Common myeloid progenitor, CD34-positive (primary cell): ENCODE measurements around the gene C11orf42.
A peak's percentile ranks its signal among the peaks of the same experiment; 100 is the strongest.
"Not testable (repeated sequence)": the region's sequence is repeated elsewhere in the genome, so short reads cannot be mapped to it uniquely, and the experiment has no call there.

Source experiments
- CTCF ChIA-PET: fragments of 350-600 bp; sonication (Branson Sonifier 250); formaldehyde crosslinking; loops from one replicate; lab custom pipeline; 2021; ENCODE audit warnings: antibody characterized with exemption; lab: Charles Lee
- POLR2A ChIA-PET: fragments of 350-600 bp; sonication (Branson Sonifier 250); formaldehyde crosslinking; loops from one replicate; lab custom pipeline; 2021; ENCODE audit warnings: antibody characterized with exemption; lab: Charles Lee
- DNase-seq, 3 donors: peaks; one replicate each; pipeline versions ENCODE4 v3.0.0 to v3.0.0-alpha.2; 2013
- H3K27ac ChIP-seq, 2 experiments: 1 replicate in 1 of 2; 2 replicates in 1 of 2; pipeline ENCODE4 v1.7.0; 2013; ENCODE audit warnings: inconsistent platforms in 2 of 2, low read length in 2 of 2, mild to moderate bottlenecking in 2 of 2, low read depth in 1 of 2, moderate library complexity in 1 of 2; ENCODE audit not compliant: severe bottlenecking in 2 of 2, insufficient read depth in 1 of 2, poor library complexity in 1 of 2
- H3K27me3 ChIP-seq, 5 experiments: replicated peaks in 2 of 5; 1 replicate in 3 of 5; 2 replicates in 2 of 5; pipeline versions ENCODE4 v1.6.1 to v1.7.0; 2013; ENCODE audit warnings: low read length in 4 of 5, mild to moderate bottlenecking in 2 of 5, moderate library complexity in 2 of 5, inconsistent platforms in 1 of 5; ENCODE audit not compliant: insufficient read depth in 5 of 5, control insufficient read depth in 4 of 5
- H3K36me3 ChIP-seq, 4 experiments: 1 replicate in 2 of 4; 2 replicates in 2 of 4; pipeline versions ENCODE4 v1.6.1 to v1.7.0; 2013; ENCODE audit warnings: low read length in 3 of 4, control low read depth in 1 of 4, mild to moderate bottlenecking in 1 of 4; ENCODE audit not compliant: control insufficient read depth in 4 of 4, insufficient read depth in 4 of 4
- H3K4me1 ChIP-seq, 4 experiments: 1 replicate in 3 of 4; 2 replicates in 1 of 4; pipeline versions ENCODE4 v1.6.1 to v1.7.1; 2013; ENCODE audit warnings: low read length in 3 of 4, mild to moderate bottlenecking in 3 of 4, control low read depth in 1 of 4, inconsistent platforms in 1 of 4, moderate library complexity in 1 of 4; ENCODE audit not compliant: control insufficient read depth in 4 of 4, insufficient read depth in 4 of 4; ENCODE audit errors: control extremely low read depth in 1 of 4
- H3K4me3 ChIP-seq, 7 experiments: 1 replicate in 4 of 7; 2 replicates in 3 of 7; pipeline versions ENCODE4 v1.5.1 to v1.7.0; 2013; ENCODE audit warnings: mild to moderate bottlenecking in 7 of 7, low read length in 6 of 7, moderate library complexity in 6 of 7, inconsistent platforms in 2 of 7, low read depth in 2 of 7, control low read depth in 1 of 7; ENCODE audit not compliant: insufficient read depth in 4 of 7, control insufficient read depth in 1 of 7; ENCODE audit errors: extremely low read depth in 1 of 7
- H3K9me3 ChIP-seq, 5 experiments: 1 replicate in 4 of 5; 2 replicates in 1 of 5; pipeline versions ENCODE4 v1.6.1 to v1.7.1; 2013; ENCODE audit warnings: low read length in 4 of 5, mild to moderate bottlenecking in 2 of 5, inconsistent platforms in 1 of 5, low read depth in 1 of 5, moderate library complexity in 1 of 5; ENCODE audit not compliant: control insufficient read depth in 4 of 5, insufficient read depth in 2 of 5; ENCODE audit errors: control extremely low read depth in 1 of 5
- WGBS: methylation state at CpG from one replicate; pipeline ENCODE4 v1.1.5; 2013; ENCODE audit not compliant: insufficient coverage; 5-methylcytosine and 5-hydroxymethylcytosine counted together

C11orf42 gene

DNA sequence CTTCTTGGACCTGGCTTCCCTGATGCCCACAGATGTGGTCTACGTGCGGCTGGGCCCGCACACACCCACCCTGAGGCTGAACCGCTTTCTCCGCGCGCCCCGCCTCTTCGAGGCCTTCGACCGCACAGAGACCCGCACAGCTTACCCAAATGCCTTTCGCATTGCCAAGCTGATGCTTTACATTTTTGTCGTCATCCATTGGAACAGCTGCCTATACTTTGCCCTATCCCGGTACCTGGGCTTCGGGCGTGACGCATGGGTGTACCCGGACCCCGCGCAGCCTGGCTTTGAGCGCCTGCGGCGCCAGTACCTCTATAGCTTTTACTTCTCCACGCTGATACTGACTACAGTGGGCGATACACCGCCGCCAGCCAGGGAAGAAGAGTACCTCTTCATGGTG lies 34.8 kb downstream of the C11orf42 start:
- no peaks in the 10 kb centered on the region for H3K9me3 ChIP-seq
- no peak for DNase-seq
- H3K36me3 ChIP-seq, result no peaks in the 10 kb centered on the region
- peaks cover 0 to 13% (median 8%) of the 10 kb centered on the region in 4 experiments for H3K4me1 ChIP-seq
- no peak overlapping the region for H3K4me3 ChIP-seq
- H3K27me3 ChIP-seq, result peaks cover 0 to 5% (median 0%) of the 10 kb centered on the region in 5 experiments
- WGBS, result 96% methylated on average over 28 of the region's 28 CpGs
- no peak overlapping the region for H3K27ac ChIP-seq
- ChIA-PET POLR2A (no interaction called here), CTCF (interaction anchor here (0.8 to 0.9 kb wide), 2 partner anchors 16 to 233 kb away, joined by 3 read pairs; partner anchors contain the start of gene OR56A4)

DNA sequence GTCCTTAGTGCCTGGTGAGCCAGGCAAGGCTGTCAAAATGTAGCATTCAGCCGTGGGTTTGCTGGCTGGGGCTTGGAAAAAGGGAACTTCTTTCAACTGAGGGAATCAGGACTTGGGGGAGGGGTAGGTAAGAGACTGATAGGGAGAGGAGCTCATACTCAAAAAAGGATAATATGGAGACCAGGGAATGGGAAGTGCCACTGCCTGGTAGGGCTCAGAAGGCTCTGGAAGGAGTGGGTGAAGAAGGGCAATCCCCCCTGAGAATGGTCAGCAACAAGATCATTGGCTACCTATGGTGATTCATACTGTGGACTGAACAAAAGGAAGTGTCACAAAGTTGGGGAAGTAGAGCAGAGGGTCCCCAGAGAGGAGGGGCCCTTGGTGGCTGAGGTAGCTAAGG lies 35.4 kb downstream of the C11orf42 start:
- Histone ChIP-seq H3K27ac (no peak overlapping the region), H3K36me3 (no peaks in the 10 kb centered on the region), H3K27me3 (peaks cover 0 to 8% (median 0%) of the 10 kb centered on the region in 5 experiments), H3K9me3 (no peaks in the 10 kb centered on the region), H3K4me3 (no peak overlapping the region), H3K4me1 (peaks cover 0 to 10% (median 4%) of the 10 kb centered on the region in 4 experiments)
- ChIA-PET POLR2A (no interaction called here), CTCF (interaction anchor here (0.8 to 2.3 kb wide), 3 partner anchors 11 to 234 kb away, joined by 3 to 8 read pairs (median 3); partner anchors contain the start of gene OR56A4)
- peak in 1 of 3 donors; percentile 13 for DNase-seq
- no CpG with 5 or more reads among the region's 1 CpG for WGBS

DNA sequence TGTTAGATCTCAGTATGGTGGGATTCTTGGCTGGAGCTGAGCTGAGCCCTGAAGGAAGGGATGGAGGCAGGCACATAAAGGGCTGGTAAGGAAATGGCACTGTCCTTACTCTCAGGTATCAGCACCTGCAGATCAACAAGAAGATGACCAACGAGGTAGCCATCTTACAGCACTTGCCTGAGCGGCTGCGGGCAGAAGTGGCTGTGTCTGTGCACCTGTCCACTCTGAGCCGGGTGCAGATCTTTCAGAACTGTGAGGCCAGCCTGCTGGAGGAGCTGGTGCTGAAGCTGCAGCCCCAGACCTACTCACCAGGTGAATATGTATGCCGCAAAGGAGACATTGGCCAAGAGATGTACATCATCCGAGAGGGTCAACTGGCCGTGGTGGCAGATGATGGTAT lies 36.0 kb downstream of the C11orf42 start:
- peaks cover 0 to 10% (median 4%) of the 10 kb centered on the region in 4 experiments for H3K4me1 ChIP-seq
- H3K27me3 ChIP-seq, result peaks cover 0 to 8% (median 0%) of the 10 kb centered on the region in 5 experiments
- no peaks in the 10 kb centered on the region for H3K9me3 ChIP-seq
- ChIA-PET POLR2A (no interaction called here), CTCF (interaction anchor here (2.3 kb wide), 1 partner anchor 10 kb away, joined by 8 read pairs; no protein-coding TSS in a partner anchor)
- DNase-seq, result no peak
- no peaks in the 10 kb centered on the region for H3K36me3 ChIP-seq
- WGBS, result 96% methylated on average over 7 of the region's 7 CpGs
- no peak overlapping the region for H3K27ac ChIP-seq
- no peak overlapping the region for H3K4me3 ChIP-seq

DNA sequence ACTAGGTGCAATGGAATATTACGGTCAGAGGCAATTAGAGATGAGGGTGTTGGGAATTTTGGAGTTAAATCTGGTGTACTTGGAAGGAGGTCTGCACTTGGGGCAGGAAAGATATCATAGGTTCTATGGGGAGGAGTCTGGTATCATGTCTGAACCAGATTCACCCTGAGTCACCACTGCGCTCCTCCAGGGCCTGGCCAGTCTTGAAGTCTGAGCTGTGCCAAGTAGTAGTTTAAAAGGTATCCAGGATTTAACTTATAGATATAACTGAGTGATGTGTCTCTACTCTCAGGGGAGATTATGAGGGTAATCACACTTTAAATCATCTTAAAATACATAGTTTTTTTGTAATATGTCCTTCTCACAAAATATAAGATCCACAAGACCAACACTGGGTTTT lies 40.2 kb downstream of the C11orf42 start:
- Histone ChIP-seq H3K36me3 (no peaks in the 10 kb centered on the region), H3K27me3 (peaks cover 0 to 8% (median 0%) of the 10 kb centered on the region in 5 experiments), H3K9me3 (no peaks in the 10 kb centered on the region), H3K4me1 (peaks cover 0 to 6% (median 2%) of the 10 kb centered on the region in 4 experiments), H3K4me3 (no peak overlapping the region), H3K27ac (no peak overlapping the region)
- no peak for DNase-seq
- WGBS, result 100% methylated on average over 1 of the region's 2 CpGs
- CTCF ChIA-PET, result no interaction called here
- POLR2A ChIA-PET, result no interaction called here

DNA sequence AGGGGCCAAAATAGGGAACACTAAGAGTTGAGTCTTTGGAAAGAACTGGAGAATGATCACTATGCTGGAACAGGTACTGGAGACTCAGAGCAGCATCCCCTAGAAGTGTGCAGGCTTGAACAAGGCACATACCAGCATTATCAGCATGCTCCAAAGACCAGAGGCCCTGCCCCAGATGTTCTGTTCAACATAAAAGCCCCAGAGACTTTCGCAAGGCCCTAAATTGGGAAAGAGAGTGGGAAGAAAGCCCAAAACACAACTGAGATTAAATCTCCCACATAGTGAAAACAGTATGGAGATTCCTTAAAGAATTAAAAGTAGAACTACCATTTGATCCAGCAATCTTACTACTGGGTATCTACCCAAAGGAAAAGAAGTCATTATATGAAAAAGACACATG lies 42.9 kb downstream of the C11orf42 start:
- H3K4me1 ChIP-seq, result no peaks in the 10 kb centered on the region
- no peaks in the 10 kb centered on the region for H3K9me3 ChIP-seq
- WGBS, result no CpG with 5 or more reads among the region's 1 CpG
- ChIA-PET POLR2A (no interaction called here), CTCF (interaction anchor here (1.2 kb wide), 1 partner anchor 9 kb away, joined by 3 read pairs; no protein-coding TSS in a partner anchor)
- no peak overlapping the region for H3K27ac ChIP-seq
- peaks cover 0 to 8% (median 0%) of the 10 kb centered on the region in 5 experiments for H3K27me3 ChIP-seq
- no peaks in the 10 kb centered on the region for H3K36me3 ChIP-seq
- no peak for DNase-seq
- no peak overlapping the region for H3K4me3 ChIP-seq

DNA sequence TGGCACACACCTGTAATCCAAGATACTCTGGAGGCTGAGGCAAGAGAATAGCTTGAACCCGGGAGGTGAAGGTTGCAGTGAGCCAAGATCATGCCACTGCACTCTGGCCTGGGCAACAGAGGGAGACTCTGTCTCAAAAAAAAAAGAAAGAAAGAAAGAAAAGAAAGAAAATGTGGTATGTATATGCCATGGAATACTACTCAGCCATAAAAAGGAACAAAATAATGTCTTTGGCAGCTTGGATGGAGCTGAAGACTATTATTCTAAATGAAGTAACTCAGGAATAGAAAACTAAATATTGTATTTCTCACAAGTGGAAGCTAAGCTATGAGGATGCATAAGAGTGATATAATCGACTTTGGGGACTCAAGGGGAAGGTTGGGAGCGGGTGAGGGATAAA lies 43.5 kb downstream of the C11orf42 start:
- H3K27me3 ChIP-seq, POLR2A ChIA-PET, H3K4me3 ChIP-seq, H3K4me1 ChIP-seq, H3K36me3 ChIP-seq, H3K9me3 ChIP-seq, H3K27ac ChIP-seq, DNase-seq: not testable (repeated sequence)
- 100% methylated on average over 2 of the region's 3 CpGs for WGBS
- CTCF ChIA-PET, result interaction anchor here (1.0 to 1.9 kb wide), 4 partner anchors 8 to 49 kb away, joined by 3 to 7 read pairs (median 3); partner anchors contain the start of gene CCKBR

DNA sequence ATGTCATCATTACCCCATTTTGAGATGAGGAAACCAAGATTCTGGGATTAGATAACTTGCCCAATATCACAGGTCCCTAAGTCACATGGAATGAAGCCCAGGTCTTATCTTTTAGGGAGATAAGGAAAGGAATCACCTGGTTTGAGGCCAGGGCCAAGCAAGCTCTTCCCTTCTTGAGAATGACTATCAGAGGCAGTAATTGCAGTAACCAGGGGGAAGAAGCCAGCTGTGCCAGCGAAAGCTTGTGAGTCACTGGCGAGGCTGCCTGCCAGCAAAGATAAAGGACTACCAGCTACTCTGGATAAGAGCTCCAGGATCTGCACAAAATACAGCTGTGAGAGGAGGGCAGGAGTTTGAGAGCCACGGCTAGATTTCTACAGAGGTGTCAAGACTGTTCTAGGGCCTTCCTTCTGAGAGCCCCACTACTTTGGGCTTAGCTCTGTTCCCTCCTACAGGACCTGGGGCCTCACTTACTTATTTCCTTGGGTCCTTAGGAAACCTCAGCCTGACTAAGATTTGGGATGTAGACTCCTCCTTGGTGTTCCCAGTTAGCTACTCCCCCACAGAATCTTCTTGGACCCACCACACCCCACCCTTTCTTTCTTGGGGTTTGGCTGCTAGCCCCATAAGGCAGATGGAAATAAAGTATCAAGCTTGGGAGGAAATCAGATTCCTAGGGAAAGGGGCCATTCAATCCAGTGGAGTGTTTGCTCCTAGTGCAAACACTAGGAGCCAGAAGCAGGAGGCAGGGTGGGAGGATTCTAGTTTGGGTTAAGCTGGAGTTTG lies 44.6 kb downstream of the C11orf42 start:
- H3K27ac ChIP-seq, result no peak overlapping the region
- no peaks in the 10 kb centered on the region for H3K9me3 ChIP-seq
- no peaks in the 10 kb centered on the region for H3K4me1 ChIP-seq
- WGBS, result 94% methylated on average over 3 of the region's 3 CpGs
- POLR2A ChIA-PET, result interaction anchor here (0.6 kb wide), 1 partner anchor 508 kb away, joined by 3 read pairs; no protein-coding TSS in a partner anchor
- H3K4me3 ChIP-seq, result no peak overlapping the region
- peak; percentile 55 to 87 (median 78) for DNase-seq
- CTCF ChIA-PET, result interaction anchor here (0.8 to 2.6 kb wide), 13 partner anchors 8 to 111 kb away, joined by 3 to 8 read pairs (median 3); partner anchors contain the start of gene CCKBR
- H3K27me3 ChIP-seq, result peaks cover 0 to 8% (median 3%) of the 10 kb centered on the region in 5 experiments
- H3K36me3 ChIP-seq, result no peaks in the 10 kb centered on the region
